Endothelial cell of hepatic sinusoid (primary cell): ENCODE data around the gene ITGA11.

ENCODE experiments used
- in situ Hi-C: cut with HindIII; loops from 2 replicates; pipeline ENCODE4 v1.10.0; 2017; ENCODE audit warnings: low sequenced_read_pairs

ITGA11 gene

GRCh38 chr15:68449389-68449788 lies 17.4 kb upstream of the ITGA11 start:
- in situ Hi-C loops, result no loop called here

GRCh38 chr15:68447976-68448755 lies 16.2 kb upstream of the ITGA11 start:
- in situ Hi-C loops, result no loop called here

- in situ Hi-C loops, result no loop called here
Measured at GRCh38 chr15:68447209-68447608, 15.2 kb upstream of the ITGA11 start.

- in situ Hi-C loops, result no loop called here
Measured at GRCh38 chr15:68445351-68445750, 13.4 kb upstream of the ITGA11 start.

GRCh38 chr15:68444336-68444735 lies 12.4 kb upstream of the ITGA11 start:
- in situ Hi-C loops, result no loop called here

- in situ Hi-C loops, result no loop called here
Measured at GRCh38 chr15:68442903-68443302, 10.9 kb upstream of the ITGA11 start.

- in situ Hi-C loops, result no loop called here
Measured at GRCh38 chr15:68442041-68442440, 10.1 kb upstream of the ITGA11 start.

- in situ Hi-C loops, result no loop called here
Measured at GRCh38 chr15:68441045-68441743, 9.2 kb upstream of the ITGA11 start.

- in situ Hi-C loops, result no loop called here
Measured at GRCh38 chr15:68440136-68440535, 8.2 kb upstream of the ITGA11 start.

GRCh38 chr15:68439506-68439905 lies 7.5 kb upstream of the ITGA11 start:
- in situ Hi-C loops, result no loop called here

GRCh38 chr15:68436680-68437079 lies 4.7 kb upstream of the ITGA11 start:
- in situ Hi-C loops, result no loop called here

GRCh38 chr15:68435966-68436365 lies 4.0 kb upstream of the ITGA11 start:
- in situ Hi-C loops, result no loop called here

- in situ Hi-C loops, result no loop called here
Measured at GRCh38 chr15:68434021-68434420, 2.1 kb upstream of the ITGA11 start.

GRCh38 chr15:68433551-68433950 lies 1.6 kb upstream of the ITGA11 start:
- in situ Hi-C loops, result no loop called here

GRCh38 chr15:68432441-68433064 lies 590 bp upstream of the ITGA11 start:
- in situ Hi-C loops, result no loop called here

- in situ Hi-C loops, result no loop called here
Measured at GRCh38 chr15:68431037-68431791, 749 bp downstream of the ITGA11 start.

- in situ Hi-C loops, result no loop called here
Measured at GRCh38 chr15:68430471-68431036, 1.4 kb downstream of the ITGA11 start.

- in situ Hi-C loops, result no loop called here
Measured at GRCh38 chr15:68429691-68430470, 2.1 kb downstream of the ITGA11 start.

GRCh38 chr15:68428431-68428940 lies 3.5 kb downstream of the ITGA11 start:
- in situ Hi-C loops, result no loop called here

GRCh38 chr15:68427963-68428362 lies 4.0 kb downstream of the ITGA11 start:
- in situ Hi-C loops, result no loop called here
